Stimulated activated CD8-positive, alpha-beta memory T cell treated with anti-CD3 and anti-CD28 coated beads, Interleukin-15, amount 100 ng/mL, for 24 hours (primary cell): Measurements from ENCODE around the gene PLEKHS1.
"Not testable (repeated sequence)": the region's sequence is repeated elsewhere in the genome, so short reads cannot be mapped to it uniquely, and the experiment has no call there.

Experiments used
- DNase-seq: peaks from one replicate; pipeline ENCODE4 v3.0.0-alpha.2; 2020; ENCODE audit warnings: low read depth

Gene PLEKHS1

DNA sequence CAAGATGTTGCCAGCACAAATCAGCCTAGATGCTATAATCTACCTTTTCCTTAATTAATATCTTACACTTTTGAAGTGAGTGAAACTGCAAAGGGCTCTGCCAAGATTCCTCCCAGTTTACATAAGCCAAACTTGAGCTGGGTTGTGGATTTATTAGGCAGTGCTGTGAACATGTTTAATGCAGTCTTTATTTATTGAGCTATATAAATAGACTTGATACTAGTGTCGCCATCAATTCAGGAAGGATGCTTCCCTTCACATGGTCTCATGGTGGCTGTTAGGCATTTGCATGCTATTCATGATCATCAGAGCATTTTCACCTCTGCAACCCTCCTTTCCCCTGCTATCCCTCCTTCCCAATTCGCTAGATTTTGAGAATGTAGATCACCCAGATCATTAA lies 40.2 kb downstream of the PLEKHS1 start:
- no peak for DNase-seq

DNA sequence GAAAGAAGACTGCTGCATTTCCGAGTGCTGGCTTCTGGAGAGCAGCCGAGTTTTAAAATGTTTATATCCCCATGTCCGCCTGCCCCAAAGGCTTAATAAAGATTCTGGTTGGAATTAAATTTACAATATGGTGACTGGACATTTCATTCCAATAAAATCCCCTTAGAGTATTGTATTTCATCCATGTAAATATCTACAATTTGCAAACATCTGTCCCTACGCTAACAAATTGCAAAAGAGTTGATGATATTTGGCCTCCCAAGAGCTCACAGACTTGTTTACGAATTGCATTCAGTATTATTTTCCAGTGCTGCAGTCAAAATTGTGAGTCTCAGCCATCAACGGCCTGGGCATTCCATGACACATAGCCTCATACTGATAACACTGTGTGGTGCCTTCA lies 50.1 kb downstream of the PLEKHS1 start:
- no peak for DNase-seq

DNA sequence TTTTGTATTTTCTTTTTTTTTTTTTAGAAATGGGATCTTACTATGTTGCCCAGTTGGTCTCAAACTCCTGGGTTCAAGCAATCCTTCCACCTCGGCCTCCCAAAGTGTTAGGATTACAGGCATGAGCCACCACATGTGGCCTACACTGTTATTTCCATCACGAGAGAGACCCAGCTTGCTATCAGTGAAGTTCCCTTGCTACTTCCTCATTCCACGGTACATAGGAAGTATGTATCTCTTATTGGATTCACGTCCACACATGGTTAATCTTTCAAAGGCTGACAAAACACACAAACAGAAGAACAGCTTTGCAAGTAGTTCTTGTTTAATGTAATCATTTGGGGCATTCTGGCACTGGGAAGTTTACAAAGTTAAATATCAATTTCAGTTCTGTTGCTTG lies 51.5 kb downstream of the PLEKHS1 start:
- DNase-seq = no peak

DNA sequence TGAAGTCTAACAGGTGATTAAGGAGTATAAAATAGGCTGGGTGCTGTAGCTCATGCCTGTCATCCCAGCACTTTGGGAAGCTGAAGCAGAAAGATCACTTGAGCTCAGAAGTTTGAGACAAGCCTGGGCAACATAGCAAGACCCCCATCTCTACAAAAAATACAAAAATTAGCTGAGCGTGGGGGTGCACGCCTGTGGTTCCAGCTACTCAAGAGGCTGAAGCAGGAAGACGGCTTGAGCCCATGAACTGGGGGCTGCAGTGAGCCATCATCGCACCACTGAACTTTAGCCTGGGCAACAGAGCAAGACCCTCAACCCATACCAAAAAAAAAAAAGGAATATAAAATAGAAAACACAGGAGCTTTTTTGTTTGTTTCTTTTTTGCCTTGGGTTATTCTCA lies 55.0 kb downstream of the PLEKHS1 start:
- no peak for DNase-seq

DNA sequence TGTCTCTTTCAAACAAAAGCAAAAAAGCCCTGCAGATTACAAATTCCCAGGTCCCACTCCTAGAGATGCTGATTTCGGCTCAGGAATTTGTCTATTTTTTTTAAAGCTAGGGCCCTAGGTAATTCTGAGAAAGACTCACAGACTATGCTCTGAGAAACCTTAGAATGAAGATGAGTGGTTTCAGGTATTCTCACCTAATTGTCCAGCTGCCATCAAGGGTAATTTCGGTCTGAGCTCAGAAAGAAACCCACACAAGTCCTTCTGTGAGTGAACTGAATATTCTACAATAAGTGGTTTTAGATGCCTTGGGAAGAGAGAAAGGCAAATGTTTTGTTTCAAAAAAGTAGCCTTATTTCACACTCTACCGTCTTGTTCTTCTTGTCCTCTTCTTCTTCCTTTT lies 56.7 kb downstream of the PLEKHS1 start:
- DNase-seq = no peak

DNA sequence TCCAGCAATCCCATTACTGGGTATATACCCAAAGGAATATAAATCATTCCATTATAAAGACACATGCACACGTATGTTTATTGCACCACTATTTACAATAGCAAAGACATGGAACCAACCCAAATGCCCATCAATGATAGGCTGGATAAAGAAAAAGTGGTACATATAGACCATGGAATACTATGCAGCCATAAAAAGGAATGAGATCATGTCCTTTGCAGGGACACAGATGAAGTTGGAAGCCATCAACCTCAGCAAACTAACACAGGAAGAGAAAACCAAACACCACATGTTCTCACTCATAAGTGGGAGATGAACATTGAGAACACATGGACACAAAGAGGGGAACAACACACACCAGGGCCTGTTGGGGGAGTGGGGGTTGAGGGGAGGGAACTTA lies 63.2 kb downstream of the PLEKHS1 start:
- DNase-seq = not testable (repeated sequence)

DNA sequence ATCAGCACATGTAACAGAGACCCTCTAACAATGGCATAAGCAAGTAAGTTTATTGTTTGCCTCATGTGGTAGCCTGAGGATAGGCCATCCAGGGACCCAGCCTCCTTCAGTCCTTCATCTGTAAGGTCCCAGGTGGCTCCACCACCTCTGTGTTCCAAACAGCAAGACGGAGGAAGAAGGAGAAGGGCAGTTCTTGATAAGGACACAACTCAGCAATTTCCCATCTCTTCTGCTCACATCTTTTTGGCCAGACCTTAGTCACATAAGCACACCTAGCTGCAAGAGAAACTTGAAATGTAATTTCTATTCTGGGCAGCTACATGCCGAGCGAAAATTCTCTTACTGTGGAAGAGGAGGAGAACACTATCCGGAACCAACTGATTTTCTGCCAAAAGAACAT lies 68.5 kb downstream of the PLEKHS1 start:
- no peak for DNase-seq

DNA sequence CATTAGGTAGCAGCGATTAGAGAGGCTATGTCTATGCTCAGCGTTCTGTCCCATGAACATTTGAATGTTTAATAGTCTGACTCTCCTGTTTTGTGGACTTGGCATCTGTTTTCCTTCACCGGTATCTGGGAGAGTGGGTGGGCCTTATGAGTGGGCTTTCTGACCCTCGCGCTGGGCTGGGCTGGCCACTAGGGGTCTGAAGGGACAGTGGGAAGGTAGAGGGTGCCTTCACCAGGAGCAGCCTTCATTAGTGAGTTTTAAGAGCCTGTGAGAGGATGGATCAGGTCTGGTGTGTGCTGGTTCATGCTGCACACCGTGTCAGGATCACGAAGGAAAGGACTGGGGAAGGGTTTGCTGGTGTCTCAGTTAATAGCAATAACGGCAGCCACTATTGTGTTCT lies 69.0 kb downstream of the PLEKHS1 start:
- DNase-seq = no peak

DNA sequence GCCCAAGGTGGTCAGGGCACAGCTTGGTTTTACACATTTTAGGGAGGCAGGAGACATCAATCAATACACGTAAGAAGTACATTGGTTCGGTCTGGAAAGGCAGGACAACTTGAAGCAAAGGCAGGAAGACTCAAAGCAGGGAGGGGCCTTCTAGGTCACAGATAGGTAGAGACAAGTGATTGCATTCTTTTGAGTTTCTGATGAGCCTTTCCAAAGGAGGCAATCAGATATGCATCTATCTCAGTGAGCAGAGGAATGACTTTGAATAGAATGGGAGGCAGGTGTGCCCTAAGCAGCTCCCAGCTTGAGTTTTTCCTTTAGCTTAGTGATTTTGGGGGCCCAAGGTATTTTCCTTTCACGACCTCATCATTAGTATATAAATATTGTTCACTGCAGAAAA lies 69.8 kb downstream of the PLEKHS1 start:
- DNase-seq = not testable (repeated sequence)

DNA sequence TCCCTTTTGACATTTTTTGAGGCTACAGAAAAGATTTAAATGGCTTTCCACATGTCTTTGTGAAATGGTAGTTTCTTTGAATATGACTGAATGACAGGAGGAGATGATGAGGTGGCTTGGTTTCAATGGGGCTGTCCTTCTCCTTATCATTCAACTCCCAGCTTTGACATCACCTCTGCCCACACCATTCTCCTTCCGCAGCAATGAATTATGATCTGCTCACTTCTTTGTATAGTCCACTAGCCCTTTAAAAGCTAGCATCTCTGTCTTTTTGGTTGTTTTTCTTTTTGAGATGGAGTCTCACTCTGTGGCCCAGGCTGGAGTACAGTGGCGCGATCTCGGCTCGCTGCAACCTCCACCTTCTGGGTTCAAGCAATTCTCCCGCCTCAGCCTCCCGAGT lies 70.7 kb downstream of the PLEKHS1 start:
- no peak for DNase-seq

DNA sequence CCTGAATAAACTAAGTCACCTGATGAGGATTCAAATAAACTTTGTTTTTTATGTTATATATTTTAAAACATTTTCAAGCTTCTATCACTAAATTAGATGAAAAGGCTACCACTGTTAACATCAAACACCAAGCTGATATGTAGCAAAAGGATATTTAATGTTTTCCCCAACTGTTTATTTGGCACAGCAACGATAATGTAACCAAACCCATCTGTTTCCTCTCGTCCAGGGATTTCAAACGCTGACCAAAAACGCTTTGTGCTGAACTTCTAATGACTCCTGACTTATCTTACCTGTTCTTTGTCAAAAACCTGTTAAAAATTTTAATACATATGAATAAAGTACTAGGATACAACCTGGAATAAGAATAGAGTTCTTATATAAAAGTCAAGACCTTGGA lies 71.9 kb downstream of the PLEKHS1 start:
- DNase-seq = no peak

DNA sequence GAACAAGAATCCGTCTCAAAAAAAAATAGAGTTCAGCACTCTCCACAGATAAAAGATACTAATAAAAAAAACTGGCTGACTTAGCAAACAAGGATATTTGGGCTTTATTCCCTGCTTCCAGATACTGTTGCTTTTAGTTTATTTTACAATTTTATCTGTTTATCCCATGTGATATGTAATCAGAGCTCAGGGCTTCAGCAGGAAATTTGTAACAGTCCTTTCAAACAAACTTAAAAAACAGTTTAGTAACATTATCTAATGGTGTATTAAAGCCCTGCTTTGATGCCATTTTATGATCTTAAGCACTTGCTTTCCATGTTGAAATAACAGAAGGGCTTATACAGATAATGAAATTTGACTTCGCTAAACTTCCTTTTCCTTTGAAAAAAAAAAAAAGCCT lies 74.3 kb downstream of the PLEKHS1 start:
- no peak for DNase-seq

DNA sequence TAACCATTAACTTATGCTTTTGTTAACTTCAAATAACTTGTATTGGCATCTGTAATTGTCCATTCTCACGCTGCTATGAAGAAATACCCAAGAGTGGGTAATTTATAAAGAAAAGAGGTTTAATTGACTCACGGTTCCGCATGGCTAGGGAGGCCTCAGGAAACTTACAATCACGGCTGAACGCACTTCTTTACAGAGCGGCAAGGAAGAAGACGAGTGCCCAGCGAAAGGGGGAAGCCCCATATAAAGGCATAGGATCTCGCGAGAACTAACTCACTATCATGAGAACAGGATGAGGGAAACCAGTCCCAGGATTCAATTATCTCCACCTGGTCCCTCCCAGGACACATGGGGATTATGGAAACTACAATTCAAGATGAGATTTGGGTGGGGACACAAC lies 77.1 kb downstream of the PLEKHS1 start:
- DNase-seq = not testable (repeated sequence)
